ENCODE results near the gene LYPLAL1. TPM values are rescaled to one million over a fixed set of nuclear protein-coding genes. Genes with fewer than 3 reads are reported as not detected.

LYPLAL1 gene
- total and polyA plus RNA-seq, 2 of the 8 experiments (the other 6 are each of a cell fraction or from before 2014, with no cell fraction given): 6.3 to 23.8 TPM

- TF ChIP-seq CHD7 (IDR thresholded peaks at IDR 0.05; ENCODE audit: insufficient replicate concordance, low read length): no peak
- TF ChIP-seq CBX8 (IDR thresholded peaks at IDR 0.05; ENCODE audit: borderline replicate concordance, low read depth, low read length): no peak
- TF ChIP-seq CEBPB (IDR thresholded peaks at IDR 0.05; ENCODE audit: low read depth, low read length): no peak
- TF ChIP-seq BACH1 (IDR thresholded peaks at IDR 0.05; ENCODE audit: low read length): no peak
- TF ChIP-seq YY1 (IDR thresholded peaks at IDR 0.05; ENCODE audit: low read depth, low read length): no peak
- no peak for TF ChIP-seq SP4 (IDR thresholded peaks at IDR 0.05; ENCODE audit: low read length)
- no peak for TF ChIP-seq RNF2 (IDR thresholded peaks at IDR 0.05; ENCODE audit: borderline replicate concordance, low read depth, low read length, missing control alignments, poor library complexity, severe bottlenecking)
- no peak for TF ChIP-seq PHF8 (conservative IDR thresholded peaks at IDR 0.05; ENCODE audit: low read depth, low read length)
- TF ChIP-seq CHD2 (IDR thresholded peaks at IDR 0.05; ENCODE audit: low read length): no peak
- no peak for TF ChIP-seq MAFK (IDR thresholded peaks at IDR 0.05; ENCODE audit: low read depth, low read length)
Observed at GRCh38 chr1:219235903-219236481, 62.3 kb downstream of the LYPLAL1 start (continued).

Measured in H1 (cell line).